Stimulated activated CD8-positive, alpha-beta memory T cell treated with anti-CD3 and anti-CD28 coated beads, Interleukin-12 subunit alpha, Interleukin-12 subunit beta, amount 100 ng/mL, for 1 hour (primary cell): ENCODE data around the gene ATXN7L1.
A peak's percentile ranks its signal among the peaks of the same experiment; 100 is the strongest.
"Not testable (repeated sequence)": the region's sequence is repeated elsewhere in the genome, so short reads cannot be mapped to it uniquely, and the experiment has no call there.

ENCODE experiments used
- DNase-seq: peaks from one replicate; pipeline ENCODE4 v3.0.0-alpha.2; 2020; ENCODE audit warnings: low read depth

Gene ATXN7L1

GRCh38 chr7:105744258-105744657 is 132.1 kb downstream of the ATXN7L1 start:
- no peak for DNase-seq

DNA sequence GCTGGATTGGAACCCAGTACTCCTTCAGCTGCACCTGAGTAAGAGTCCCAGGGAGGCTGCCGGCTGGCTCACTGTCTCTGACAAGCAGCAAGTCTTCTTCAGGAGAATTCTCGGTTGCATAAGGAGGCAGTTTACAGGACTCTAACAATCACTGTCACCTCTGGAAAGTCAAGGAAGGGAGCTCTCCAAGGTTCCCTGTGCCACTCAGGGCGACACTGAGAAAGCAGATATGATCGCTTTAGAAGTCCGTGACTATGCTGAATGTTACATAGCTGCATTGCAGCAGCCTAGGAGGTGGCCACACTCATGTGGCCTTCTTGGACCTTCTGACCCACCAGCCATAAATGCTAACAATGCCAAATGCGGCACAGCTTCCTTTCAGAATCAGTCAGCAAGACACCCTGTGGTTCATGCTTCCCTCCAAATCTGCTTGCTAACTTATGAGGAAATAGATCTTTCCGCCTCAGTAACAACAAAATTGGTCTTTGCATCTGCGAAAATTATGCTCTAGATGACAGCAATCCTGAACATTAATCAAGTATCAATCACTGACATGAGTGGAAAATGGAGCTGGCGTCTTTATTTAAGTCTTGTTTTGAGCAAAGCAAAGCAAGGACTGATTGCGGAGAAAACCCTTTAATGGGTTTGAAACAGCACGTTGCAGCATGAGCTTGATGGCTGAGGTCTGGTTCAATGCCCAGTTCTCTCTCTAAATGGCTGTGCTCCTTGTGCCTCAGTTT is 132.9 kb downstream of the ATXN7L1 start:
- no peak for DNase-seq

DNA sequence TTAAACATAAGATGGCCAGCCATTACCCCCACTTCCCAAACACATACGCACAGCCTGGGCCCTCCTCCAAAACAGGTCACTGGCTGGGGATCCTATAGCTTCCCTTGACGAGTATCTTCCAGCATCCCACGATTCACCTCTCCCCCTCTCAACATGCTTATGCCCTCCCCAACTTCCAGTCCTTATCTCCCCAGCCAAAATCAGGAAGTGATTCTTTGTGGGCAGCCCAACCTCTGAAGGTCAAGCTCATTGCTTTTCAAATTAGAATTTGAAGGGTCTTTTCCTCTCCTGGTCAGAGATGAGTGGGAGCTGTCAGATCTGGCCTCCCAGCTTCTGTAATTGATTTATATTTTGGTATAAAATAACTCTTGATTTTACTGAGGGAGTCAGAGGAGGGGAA is 133.6 kb downstream of the ATXN7L1 start:
- no peak for DNase-seq

- DNase-seq = no peak
These were observed 134.4 kb downstream of the ATXN7L1 start for GRCh38 chr7:105741982-105742381.

- DNase-seq = no peak
These were observed 138.3 kb downstream of the ATXN7L1 start for GRCh38 chr7:105738133-105738532.

DNA sequence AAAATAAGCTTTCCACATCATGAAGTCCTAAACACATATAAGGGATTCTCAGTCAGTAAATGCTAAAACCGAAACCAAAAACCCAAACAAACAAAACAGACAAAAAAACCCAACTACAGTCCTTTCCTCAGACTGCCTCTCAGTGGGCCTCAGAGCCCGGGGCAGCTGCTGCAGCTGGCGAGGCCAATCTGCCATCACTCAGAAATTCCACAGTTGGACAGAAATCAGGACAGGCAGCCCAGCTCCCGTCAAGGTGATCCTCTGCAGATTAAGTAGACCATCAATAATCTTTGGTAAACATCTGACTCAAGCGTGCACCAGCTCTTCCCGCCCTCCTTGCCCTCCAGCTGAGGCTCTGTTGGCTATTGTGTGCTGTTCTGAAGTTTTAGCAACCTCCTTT is 142.2 kb downstream of the ATXN7L1 start:
- no peak for DNase-seq

GRCh38 chr7:105731042-105731441 is 145.4 kb downstream of the ATXN7L1 start:
- no peak for DNase-seq

DNA sequence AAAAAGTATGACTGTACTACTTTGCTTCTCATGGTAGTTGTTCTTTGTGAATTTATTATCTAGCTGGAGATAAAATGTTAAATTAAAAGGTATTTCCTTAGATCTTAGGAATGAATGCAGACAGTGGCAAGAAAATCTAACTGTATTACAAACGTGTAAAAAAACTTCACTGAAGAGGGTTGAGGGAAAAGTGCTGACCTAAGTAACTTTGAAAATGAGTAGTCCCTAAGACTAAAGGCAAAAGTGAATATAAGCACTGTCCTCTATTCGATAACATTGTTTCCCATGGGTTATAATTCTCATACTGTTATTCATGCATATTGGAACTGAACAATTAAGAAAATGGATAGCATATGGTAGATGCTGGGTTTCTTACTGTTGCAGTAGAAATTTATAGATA is 148.4 kb downstream of the ATXN7L1 start:
- DNase-seq = no peak

GRCh38 chr7:105724688-105725087 is 151.7 kb downstream of the ATXN7L1 start:
- DNase-seq = no peak

DNA sequence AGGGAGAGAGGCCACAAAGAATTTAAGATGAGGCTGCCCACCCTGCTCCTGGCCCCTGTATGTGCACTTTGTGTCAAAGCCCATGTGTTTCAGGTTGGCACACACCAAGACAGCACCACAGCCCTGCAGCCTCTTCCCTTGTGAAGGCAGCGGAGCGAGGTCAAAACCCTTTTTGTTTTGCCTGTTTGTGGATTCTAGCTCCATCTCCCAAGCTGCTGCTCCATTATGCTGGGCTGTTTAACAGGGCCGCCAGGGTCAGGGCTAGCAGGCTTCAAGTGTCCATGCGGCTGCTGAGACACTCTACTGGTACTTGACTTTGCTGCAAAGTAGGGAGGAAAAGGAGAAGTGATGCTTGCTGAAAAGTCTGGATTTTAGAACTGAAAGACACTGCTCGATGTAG is 152.8 kb downstream of the ATXN7L1 start:
- DNase-seq = no peak

- no peak for DNase-seq
These were observed 154.8 kb downstream of the ATXN7L1 start for GRCh38 chr7:105721571-105722104.

GRCh38 chr7:105719919-105720318 is 156.5 kb downstream of the ATXN7L1 start:
- DNase-seq = no peak

GRCh38 chr7:105719395-105719794 is 157.0 kb downstream of the ATXN7L1 start:
- no peak for DNase-seq

GRCh38 chr7:105718511-105718925 is 157.9 kb downstream of the ATXN7L1 start:
- DNase-seq = no peak

- DNase-seq = no peak
These were observed 160.9 kb downstream of the ATXN7L1 start for GRCh38 chr7:105715528-105715927.

DNA sequence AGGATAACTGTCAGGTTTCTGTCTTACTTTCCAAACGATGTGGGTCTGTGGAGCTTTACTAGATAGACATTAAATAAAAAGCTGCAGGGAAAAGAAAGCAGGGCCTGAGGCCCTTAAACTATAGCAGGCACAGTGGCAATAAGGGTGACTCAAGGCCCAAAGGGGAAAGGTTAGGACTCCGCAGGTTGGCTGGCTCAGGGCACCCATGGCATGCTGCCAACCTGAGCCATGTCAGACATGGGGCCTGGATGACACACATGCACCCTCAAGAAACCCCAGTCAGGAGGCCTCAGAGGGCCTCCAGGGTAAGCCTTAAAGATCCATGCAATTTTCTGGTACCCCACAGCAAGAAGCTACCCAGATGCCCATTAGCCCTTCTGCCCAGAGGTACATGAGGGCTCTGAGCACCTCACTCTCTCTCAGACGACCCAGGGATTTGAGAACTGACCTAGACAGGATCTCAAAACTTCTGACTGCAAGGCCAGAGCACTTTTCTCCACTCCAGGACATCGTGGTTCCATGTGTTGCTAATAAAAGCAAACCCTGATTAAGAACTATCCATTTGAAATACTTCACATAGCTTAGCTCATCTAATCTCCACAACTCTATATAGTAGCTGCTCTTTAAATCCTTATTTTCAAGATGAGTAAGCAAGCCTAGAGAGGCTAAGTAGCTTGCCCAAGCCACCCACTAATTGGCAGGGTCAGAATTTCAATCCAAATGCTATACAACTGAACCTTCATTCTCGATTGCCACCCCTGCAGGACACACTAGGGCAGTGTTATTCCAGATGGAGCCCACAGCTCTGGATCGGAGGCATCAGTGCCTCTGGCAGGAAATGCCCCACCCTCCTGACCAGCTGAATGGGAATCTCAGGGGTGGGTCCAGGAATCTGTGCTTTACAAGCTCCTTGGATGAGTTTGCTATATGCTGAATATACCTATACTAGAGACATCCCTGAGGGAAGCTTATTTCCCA is 162.6 kb downstream of the ATXN7L1 start:
- DNase-seq = no peak

DNA sequence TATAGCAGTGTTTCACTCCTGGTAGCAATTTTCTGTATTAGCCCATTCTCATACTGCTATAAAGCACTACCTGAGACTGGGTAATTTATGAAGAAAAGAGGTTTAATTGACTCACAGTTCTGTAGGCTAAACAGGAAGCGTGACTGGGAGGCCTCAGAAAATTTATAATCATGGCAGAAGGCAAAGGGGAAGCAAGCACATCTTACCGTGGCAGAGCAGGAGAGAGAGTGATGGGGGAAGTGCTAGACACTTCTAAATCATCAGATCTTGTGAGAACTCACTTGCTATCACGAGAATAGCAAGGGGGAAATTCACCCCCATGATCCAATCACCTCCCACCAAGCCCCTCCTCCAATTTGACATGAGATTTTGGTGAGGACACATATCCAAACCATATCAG is 163.5 kb downstream of the ATXN7L1 start:
- no peak for DNase-seq

GRCh38 chr7:105711726-105712402 is 164.5 kb downstream of the ATXN7L1 start:
- no peak for DNase-seq

- not testable (repeated sequence) for DNase-seq
These were observed 165.7 kb downstream of the ATXN7L1 start for GRCh38 chr7:105710720-105711119.

DNA sequence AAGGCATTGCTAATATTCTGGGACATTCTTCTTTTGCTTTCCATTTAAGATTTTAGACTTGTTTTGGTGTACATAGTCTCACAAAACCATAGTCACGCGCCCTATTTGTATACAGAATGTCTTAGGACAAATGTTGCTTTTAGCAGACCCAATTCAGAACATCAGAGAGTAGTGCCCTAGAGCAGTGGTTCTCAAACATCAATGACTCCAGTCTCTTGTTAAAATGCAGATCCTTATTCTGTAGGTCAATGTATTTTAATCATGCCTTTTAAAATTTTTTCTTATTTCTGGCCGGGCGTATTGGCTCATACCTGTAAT is 167.7 kb downstream of the ATXN7L1 start:
- DNase-seq = no peak

DNA sequence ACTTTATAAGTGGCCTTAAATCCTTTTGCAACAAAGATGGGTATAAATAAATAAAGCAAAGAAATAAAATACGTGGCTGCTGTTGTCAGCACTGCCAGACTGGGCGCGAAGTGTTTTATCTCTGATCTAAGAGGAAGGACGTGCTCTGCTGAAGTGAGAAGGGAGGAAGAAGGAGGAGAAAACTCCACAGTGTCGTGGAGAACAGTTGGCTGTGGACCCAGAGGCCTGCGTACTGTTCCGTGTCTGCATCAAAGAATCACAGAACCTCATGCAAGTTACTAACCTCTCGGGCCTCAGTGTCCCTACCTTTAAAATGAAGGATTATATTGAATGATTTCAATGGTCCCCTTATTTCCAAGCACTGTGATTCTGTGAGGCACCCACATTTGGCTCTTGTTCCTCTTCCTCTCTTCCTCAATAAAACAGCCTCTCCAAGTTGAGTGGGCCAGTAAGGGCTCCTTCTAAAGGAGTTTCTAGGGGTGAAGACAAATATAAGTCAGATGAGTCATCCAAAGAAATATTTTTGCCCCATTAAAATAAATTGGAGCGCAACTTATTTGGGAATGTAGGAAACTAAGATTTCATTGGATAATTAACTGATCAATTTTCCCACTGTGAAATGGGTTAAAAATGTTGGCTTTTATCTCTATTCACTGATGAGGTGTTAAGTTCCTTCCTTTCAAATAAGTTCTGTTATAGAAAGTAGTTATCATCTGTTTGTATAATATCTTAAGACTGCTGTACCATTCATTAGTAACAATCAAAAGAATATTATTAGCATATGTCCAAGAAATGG is 168.2 kb downstream of the ATXN7L1 start:
- peak; percentile 5 for DNase-seq

GRCh38 chr7:105707381-105707780 is 169.0 kb downstream of the ATXN7L1 start:
- no peak for DNase-seq
